ENCODE measurements around the gene SNX15. TPM values are rescaled to one million over a fixed set of nuclear protein-coding genes. Genes with fewer than 3 reads are reported as not detected.

The SNX15 gene
- total RNA-seq, 2 donors from 2014 or later, result 23.4 to 25.2 TPM

- Histone ChIP-seq H3K9me3 (no peaks in the 10 kb centered on the region), H3K4me1 (replicated peaks) (no peaks in the 10 kb centered on the region), H3K27me3 (replicated peaks; ENCODE audit: insufficient read depth) (no peaks in the 10 kb centered on the region), H3K27ac (no peak overlapping the region), H3K4me3 (no peak overlapping the region), H3K36me3 (no peaks in the 10 kb centered on the region)
- 58% methylated on average over 3 of the region's 3 CpGs for WGBS
- DNase-seq (ENCODE audit: low spot score), result no peak
- TF ChIP-seq POLR2A (IDR thresholded peaks at IDR 0.05) (no peak), CTCF (IDR thresholded peaks at IDR 0.05) (peak; percentile 29 to 64 (median 45)), POLR2AphosphoS5 (IDR thresholded peaks at IDR 0.05) (no peak)
- intact Hi-C loops (cut with DNase I), result no loop called here
Observed at GRCh38 chr11:65078151-65078550, 50.9 kb downstream of the SNX15 start.

- no peak for DNase-seq (ENCODE audit: low spot score)
- WGBS, result 90% methylated on average over 9 of the region's 9 CpGs
- intact Hi-C loops (cut with DNase I), result no loop called here
- Histone ChIP-seq H3K4me3 (no peak overlapping the region), H3K36me3 (no peaks in the 10 kb centered on the region), H3K4me1 (replicated peaks) (no peaks in the 10 kb centered on the region), H3K9me3 (no peaks in the 10 kb centered on the region), H3K27ac (no peak overlapping the region), H3K27me3 (replicated peaks; ENCODE audit: insufficient read depth) (no peaks in the 10 kb centered on the region)
- TF ChIP-seq POLR2A (IDR thresholded peaks at IDR 0.05) (no peak), POLR2AphosphoS5 (IDR thresholded peaks at IDR 0.05) (no peak), CTCF (IDR thresholded peaks at IDR 0.05) (no peak)
Observed at GRCh38 chr11:65078786-65079342, 51.6 kb downstream of the SNX15 start.

GRCh38 chr11:65083134-65083833 is 56.0 kb downstream of the SNX15 start:
- TF ChIP-seq POLR2A (IDR thresholded peaks at IDR 0.05) (no peak), CTCF (IDR thresholded peaks at IDR 0.05) (no peak), POLR2AphosphoS5 (IDR thresholded peaks at IDR 0.05) (no peak)
- Histone ChIP-seq H3K27ac (peak overlapping the region; percentile 91 to 94), H3K4me3 (peak overlapping the region; percentile 77 to 78), H3K9me3 (no peaks in the 10 kb centered on the region), H3K27me3 (replicated peaks; ENCODE audit: insufficient read depth) (no peaks in the 10 kb centered on the region), H3K36me3 (peaks cover 0 to 5% of the 10 kb centered on the region in 2 donors), H3K4me1 (replicated peaks) (peaks cover 5% of the 10 kb centered on the region)
- intact Hi-C loops (cut with DNase I), result loop anchor here (5.0 kb wide), 2 partner anchors 34 to 41 kb away; partner anchors contain the start of genes SAC3D1 and ZNHIT2
- DNase-seq (ENCODE audit: low spot score), result no peak
- 6% methylated on average over 13 of the region's 13 CpGs for WGBS

GRCh38 chr11:65083834-65084597 is 56.8 kb downstream of the SNX15 start, which contains the start of the genes CDCA5 and ZFPL1:
TSS of gene CDCA5 (minus strand) at chr11:65084040. CDS start at chr11:65083978, 62 bp downstream.
TSS of gene ZFPL1 (plus strand) at chr11:65084222. CDS start at chr11:65084699, 477 bp downstream.
- TF ChIP-seq POLR2AphosphoS5 (IDR thresholded peaks at IDR 0.05), result peak; percentile 100
- peak in 2 of 4 experiments; percentile 29 to 30 for TF ChIP-seq CTCF (IDR thresholded peaks at IDR 0.05)
- peak; percentile 57 for TF ChIP-seq POLR2A (IDR thresholded peaks at IDR 0.05)
- peak within 1 kb of the TSS; percentile 91 to 94 for H3K27ac ChIP-seq
- H3K27me3 ChIP-seq (replicated peaks; ENCODE audit: insufficient read depth), result no peaks in the 10 kb centered on the region
- peak; percentile 93 for DNase-seq (ENCODE audit: low spot score)
- H3K36me3 ChIP-seq, result peaks cover 0 to 5% of the 10 kb centered on the region in 2 donors
- H3K4me3 ChIP-seq, result peak within 1 kb of the TSS; percentile 77 to 78
- under 1% methylated on average over 60 of the region's 79 CpGs for WGBS
- H3K4me1 ChIP-seq (replicated peaks), result peaks cover 5% of the 10 kb centered on the region
- no peaks in the 10 kb centered on the region for H3K9me3 ChIP-seq
- intact Hi-C loops (cut with DNase I), result loop anchor here (5.0 kb wide), 2 partner anchors 33 to 42 kb away; partner anchors contain the start of genes SAC3D1 and ZNHIT2

Measured in prostate gland (tissue), 2 donors.